A673 (cell line): ENCODE data around the gene LRRC36.

Source experiments
- CTCF ChIP-seq: fragments of 300-800, 200-600 bp; sonication (generic); conservative IDR thresholded peaks from 2 replicates; pipeline ENCODE4 v1.5.1; 2017; ENCODE audit warnings: low read depth, mild to moderate bottlenecking, antibody characterized with exemption, low read length, moderate library complexity, mixed read lengths
- EZH2 ChIP-seq: fragments of 200-600 bp; sonication (generic); IDR thresholded peaks from 2 replicates; pipeline ENCODE4 v1.6.1; 2017; ENCODE audit warnings: borderline replicate concordance, low read depth, mild to moderate bottlenecking, mixed read lengths, antibody characterized with exemption, low read length; ENCODE audit not compliant: poor library complexity, severe bottlenecking

DNA sequence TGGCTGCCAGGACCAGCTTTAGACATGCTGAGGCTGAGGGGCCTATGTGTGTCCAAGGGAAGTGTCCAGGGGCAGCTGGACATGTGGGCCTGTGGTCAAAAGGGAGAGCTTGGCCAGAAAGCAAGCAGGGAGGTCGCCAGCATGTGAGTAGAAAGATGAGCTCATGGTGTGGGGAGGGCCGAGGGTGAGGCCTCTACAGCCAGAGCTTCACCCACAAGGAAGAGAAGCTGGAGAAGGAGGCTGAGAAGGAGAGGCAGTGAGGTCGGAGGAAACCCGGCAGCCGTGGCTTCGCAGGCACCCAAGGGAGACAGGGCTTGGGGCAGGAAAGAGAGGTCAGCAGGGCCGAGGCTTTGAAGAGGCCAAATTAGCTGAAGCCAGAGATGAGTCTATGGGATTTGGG lies 100.3 kb downstream of the LRRC36 start:
- TF ChIP-seq CTCF (no peak), EZH2 (no peak)
